Limb (tissue), 2 donors: ENCODE results near the gene ITIH5.
"Not testable (repeated sequence)": the region's sequence is repeated elsewhere in the genome, so short reads cannot be mapped to it uniquely, and the experiment has no call there.

ENCODE experiments used
- DNase-seq, 2 donors: peaks; one replicate each; pipeline ENCODE4 v3.0.0-alpha.2; 2016; ENCODE audit errors: extremely low spot score in 2 of 2

ITIH5 gene

GRCh38 chr10:7666253-7667023 lies at the start of gene ITIH5:
TSS of gene ITIH5 (minus strand) at chr10:7666966. CDS start at chr10:7666892, 74 bp downstream.
- DNase-seq: peak in 1 of 2 donors; percentile 58

- no peak for DNase-seq
Measured at GRCh38 chr10:7715515-7715914, 48.7 kb upstream of the ITIH5 start.

GRCh38 chr10:7711075-7711474 lies 44.3 kb upstream of the ITIH5 start:
- not testable (repeated sequence) for DNase-seq

- no peak for DNase-seq
Measured at GRCh38 chr10:7710446-7710845, 43.7 kb upstream of the ITIH5 start.

- DNase-seq: no peak
Measured at GRCh38 chr10:7708832-7709231, 42.1 kb upstream of the ITIH5 start.

GRCh38 chr10:7707858-7708622 lies 41.3 kb upstream of the ITIH5 start:
- no peak for DNase-seq

- no peak for DNase-seq
Measured at GRCh38 chr10:7707102-7707501, 40.3 kb upstream of the ITIH5 start.

- DNase-seq: no peak
Measured at GRCh38 chr10:7706534-7707073, 39.8 kb upstream of the ITIH5 start.

- DNase-seq: no peak
Measured at GRCh38 chr10:7705341-7705740, 38.6 kb upstream of the ITIH5 start.

- no peak for DNase-seq
Measured at GRCh38 chr10:7704071-7705016, 37.6 kb upstream of the ITIH5 start.

GRCh38 chr10:7703140-7703539 lies 36.4 kb upstream of the ITIH5 start, which contains the start of gene ITIH2:
TSS of gene ITIH2 (plus strand) at chr10:7703316. CDS start at chr10:7703435, 119 bp downstream.
- DNase-seq: no peak

- no peak for DNase-seq
Measured at GRCh38 chr10:7702288-7702812, 35.6 kb upstream of the ITIH5 start.

- DNase-seq: no peak
Measured at GRCh38 chr10:7701158-7701742, 34.5 kb upstream of the ITIH5 start.

GRCh38 chr10:7700577-7701125 lies 33.9 kb upstream of the ITIH5 start:
- no peak for DNase-seq

- DNase-seq: no peak
Measured at GRCh38 chr10:7697426-7697825, 30.7 kb upstream of the ITIH5 start.

GRCh38 chr10:7696545-7696944 lies 29.8 kb upstream of the ITIH5 start:
- DNase-seq: no peak

GRCh38 chr10:7693194-7693593 lies 26.4 kb upstream of the ITIH5 start:
- DNase-seq: not testable (repeated sequence)

GRCh38 chr10:7692368-7692767 lies 25.6 kb upstream of the ITIH5 start:
- not testable (repeated sequence) for DNase-seq

- DNase-seq: not testable (repeated sequence)
Measured at GRCh38 chr10:7690885-7691597, 24.3 kb upstream of the ITIH5 start.

- no peak for DNase-seq
Measured at GRCh38 chr10:7689591-7689990, 22.8 kb upstream of the ITIH5 start.
